Heart left ventricle (tissue), 16 donors: ENCODE data around the gene SEC24B. TPM values are rescaled to one million over a fixed set of nuclear protein-coding genes. Genes with fewer than 3 reads are reported as not detected.
A peak's percentile ranks its signal among the peaks of the same experiment; 100 is the strongest.

Source experiments
- ATAC-seq, 4 donors: fragments of 200-7000 bp; cut with Tn5 transposase; one replicate each; pipeline ENCODE4 v1.9.1; 2020 to 2022; ENCODE audit warnings: moderate library complexity in 4 of 4, mild to moderate bottlenecking in 3 of 4, moderate number of reproducible peaks in 1 of 4
- DNase-seq, 5 donors: peaks; one replicate each; pipeline ENCODE4 v3.0.0-alpha.2; 2020
- H3K27ac ChIP-seq, 12 donors: fragments of 200-600 bp; sonication (generic) in 4 of 12; one replicate each; pipeline versions ENCODE4 v1.5.0 to v1.8.0; 2016 to 2022; ENCODE audit warnings: mild to moderate bottlenecking in 2 of 12
- H3K27me3 ChIP-seq, 9 donors: fragments of 200-600 bp; sonication (generic) in 2 of 9; one replicate each; pipeline versions ENCODE4 v1.5.1 to v1.8.0; 2016 to 2022; ENCODE audit warnings: mild to moderate bottlenecking in 3 of 9
- H3K36me3 ChIP-seq, 9 donors: fragments of 200-600 bp; sonication (generic) in 2 of 9; one replicate each; pipeline versions ENCODE4 v1.5.0 to v1.8.0; 2018 to 2022; ENCODE audit warnings: mild to moderate bottlenecking in 2 of 9
- H3K4me1 ChIP-seq, 12 donors: fragments of 200-600 bp; sonication (generic) in 4 of 12; one replicate each; pipeline versions ENCODE4 v1.5.0 to v1.8.0; 2016 to 2022; ENCODE audit warnings: mild to moderate bottlenecking in 3 of 12
- H3K4me3 ChIP-seq, 12 donors: fragments of 200-600 bp; sonication (generic) in 4 of 12; one replicate each; pipeline versions ENCODE4 v1.5.0 to v1.8.0; 2017 to 2022; ENCODE audit warnings: mild to moderate bottlenecking in 9 of 12, moderate library complexity in 4 of 12
- H3K9me3 ChIP-seq, 12 donors: fragments of 200-600 bp; sonication (generic) in 4 of 12; one replicate each; pipeline versions ENCODE4 v1.5.0 to v1.8.0; 2016 to 2022; ENCODE audit warnings: mild to moderate bottlenecking in 1 of 12
- POLR2A ChIP-seq, 2 donors: fragments of 450-650 bp; IDR thresholded peaks; one replicate each; pipeline ENCODE4 v1.6.1; 2017; ENCODE audit warnings: antibody characterized with exemption in 2 of 2, mild to moderate bottlenecking in 2 of 2, moderate library complexity in 2 of 2
- WGBS, 4 donors: extraction: QIAGEN DNeasy Blood & Tissue Kit in 2 of 4; methylation state at CpG; one replicate each; pipeline versions ENCODE4 v1.1.5 to v1.1.7; 2013 to 2018; 5-methylcytosine and 5-hydroxymethylcytosine counted together
- intact Hi-C, 10 donors: fragments of 100-400 bp; cut with DNase I; formaldehyde crosslinking; loops; one replicate each; pipeline versions ENCODE4 v1.11.1 to v1.14.2; 2022
- polyA plus RNA-seq, 2 donors: library from polyadenylated mRNA; stranded (reverse); fragments of 200-250 nt; gene quantifications; one replicate each; pipeline ENCODE4 v1.2.3, GENCODE V29; 2013
- total RNA-seq, 9 donors: library from RNA; depleted of rRNA in 2 of 9; stranded (reverse); fragments of >200 nt in 2 of 9; fragmentation: NEBNext Ultra II Directional in 3 of 9; extraction: Animal tissue kit (Norgen Biotek cat#: 25700) in 3 of 9; gene quantifications; one replicate each; pipeline versions ENCODE4 v1.1.0 to v1.2.4, GENCODE V29; 2016 to 2023
- TF ChIP-seq, protein P1 (sequence below), 12 donors: fragments of 200-600 bp; sonication (generic) in 4 of 12; IDR thresholded peaks; one replicate each; pipeline versions ENCODE4 v1.5.0 to v1.8.0; 2018 to 2022; ENCODE audit warnings: antibody characterized with exemption in 12 of 12, mild to moderate bottlenecking in 5 of 12
- donor health status: ischemic (EF 13 %, LVEDD 7.1; RV severe dilation, severe dysfunction).
- donor health status: healthy with polysubstance abuse.
- donor health status: DM: no; HTN: yes; CAD: no.
- donor health status: DM: no; HTN: no; CAD: no.
- donor health status: ischemic (EF 25% LVEDD 6.9; RV normal size, moderate dysfunction).
- donor health status: ischemic (EF 25% LVEDD 5.7; RV mildly dilated, moderate dysfunction).
- donor health status: healthy.
- donor health status: DM: yes; HTN: yes; CAD: no.
- donor health status: ischemic (EF 35%, LVEDD 5.7; RV mildly dilated, moderate dysfunction).
- donor health status: nonischemic (EF 11% LVEDD 7.7; RV severe dilation, severe dysfunction).
- donor health status: DM: yes; HTN: yes; CAD: no.
- donor health status: PGD.
- donor health status: ischemic (EF 29% LVEDD 5.4; RV normal size, mild dysfunction).
- donor health status: nonischemic (EF 23%, LVEDD 6.1; RV moderate dilation, normal function).

Gene SEC24B
- total and polyA plus RNA-seq, 11 donors = 5.8 to 34.8 (median 25.2) TPM

DNA sequence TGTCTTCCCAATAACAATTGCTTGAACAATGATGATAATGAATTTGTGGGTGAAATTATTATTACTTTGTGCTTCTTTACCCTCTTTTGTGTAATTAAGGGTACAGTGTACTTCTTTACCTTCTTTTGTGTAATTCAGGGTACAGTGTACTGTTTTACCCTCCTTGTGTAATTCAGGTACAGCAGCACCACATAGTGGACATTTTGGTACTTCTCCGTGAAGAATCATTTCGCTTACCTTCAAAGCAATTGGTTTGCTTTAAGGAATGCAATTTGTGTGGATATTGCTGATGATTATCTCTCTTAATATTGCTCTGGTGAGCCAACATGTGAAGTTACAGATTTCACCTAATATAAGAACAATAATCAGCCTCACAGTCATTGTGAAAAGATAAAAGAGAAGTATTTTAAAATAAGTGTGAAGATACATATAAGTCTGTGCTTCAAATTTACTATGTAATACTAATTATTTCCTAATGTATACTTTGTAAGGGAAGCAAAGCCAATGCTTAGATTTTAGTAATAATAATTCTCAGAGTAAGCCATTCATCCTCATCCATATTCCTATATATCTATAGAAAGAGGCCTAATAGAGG is 27.2 kb upstream of the SEC24B start:
- Histone ChIP-seq H3K4me1 (peaks cover 0 to 3% (median 0%) of the 10 kb centered on the region in 12 donors), H3K27ac (no peak overlapping the region), H3K27me3 (no peaks in the 10 kb centered on the region), H3K9me3 (no peaks in the 10 kb centered on the region), H3K4me3 (no peak overlapping the region), H3K36me3 (no peaks in the 10 kb centered on the region)
- WGBS, 4 donors = 6 to 16% (median 9%) methylated on average over 2 of the region's 2 CpGs
- peak in 3 of 4 donors; percentile 64 to 77 (median 66) for ATAC-seq
- no peak for TF ChIP-seq POLR2A (IDR thresholded peaks at IDR 0.05)
- TF ChIP-seq, protein P1, sequence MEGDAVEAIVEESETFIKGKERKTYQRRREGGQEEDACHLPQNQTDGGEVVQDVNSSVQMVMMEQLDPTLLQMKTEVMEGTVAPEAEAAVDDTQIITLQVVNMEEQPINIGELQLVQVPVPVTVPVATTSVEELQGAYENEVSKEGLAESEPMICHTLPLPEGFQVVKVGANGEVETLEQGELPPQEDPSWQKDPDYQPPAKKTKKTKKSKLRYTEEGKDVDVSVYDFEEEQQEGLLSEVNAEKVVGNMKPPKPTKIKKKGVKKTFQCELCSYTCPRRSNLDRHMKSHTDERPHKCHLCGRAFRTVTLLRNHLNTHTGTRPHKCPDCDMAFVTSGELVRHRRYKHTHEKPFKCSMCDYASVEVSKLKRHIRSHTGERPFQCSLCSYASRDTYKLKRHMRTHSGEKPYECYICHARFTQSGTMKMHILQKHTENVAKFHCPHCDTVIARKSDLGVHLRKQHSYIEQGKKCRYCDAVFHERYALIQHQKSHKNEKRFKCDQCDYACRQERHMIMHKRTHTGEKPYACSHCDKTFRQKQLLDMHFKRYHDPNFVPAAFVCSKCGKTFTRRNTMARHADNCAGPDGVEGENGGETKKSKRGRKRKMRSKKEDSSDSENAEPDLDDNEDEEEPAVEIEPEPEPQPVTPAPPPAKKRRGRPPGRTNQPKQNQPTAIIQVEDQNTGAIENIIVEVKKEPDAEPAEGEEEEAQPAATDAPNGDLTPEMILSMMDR (IDR thresholded peaks at IDR 0.05) = peak; percentile 58 to 78 (median 66)
- intact Hi-C loops = loop anchor here (2.0 to 10.0 kb wide), 7 partner anchors 434 to 722 kb away; no protein-coding TSS in a partner anchor
- no peak for DNase-seq

DNA sequence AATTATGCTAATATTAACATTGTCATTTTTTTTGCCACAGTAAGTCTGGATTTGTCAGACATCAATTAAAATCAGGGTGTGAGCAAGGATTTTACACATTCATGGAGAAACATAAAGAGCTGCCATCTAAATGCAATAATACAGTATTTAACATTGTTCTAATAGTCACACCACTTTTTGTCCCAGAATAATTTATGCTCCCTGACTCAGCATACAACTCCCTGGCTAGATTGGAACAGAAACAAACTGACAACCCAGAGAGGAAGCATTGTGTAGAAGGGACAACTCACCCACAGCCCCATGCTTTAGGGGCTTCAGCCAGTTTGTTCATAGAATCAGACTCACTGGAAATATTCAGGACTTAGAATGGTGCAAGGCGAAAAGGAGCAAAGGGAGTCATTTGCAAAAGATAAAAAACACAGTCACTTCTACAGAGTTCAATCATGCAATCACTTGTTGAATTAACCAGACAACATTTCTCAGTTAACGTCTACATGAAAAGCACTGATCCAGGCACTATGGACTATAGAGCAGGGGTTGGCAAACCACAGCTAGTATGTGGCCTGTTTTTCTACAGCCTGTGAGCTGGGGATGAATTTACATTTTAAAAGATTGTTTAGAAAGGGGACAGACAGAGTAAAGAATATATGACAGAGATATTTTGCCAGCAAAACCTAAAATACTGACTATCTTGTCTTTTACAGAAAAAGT is 26.4 kb upstream of the SEC24B start:
- WGBS, 4 donors = 80 to 93% (median 92%) methylated on average over 2 of the region's 2 CpGs
- H3K27me3 ChIP-seq = no peaks in the 10 kb centered on the region
- no peak overlapping the region for H3K4me3 ChIP-seq
- no peak overlapping the region for H3K27ac ChIP-seq
- peaks cover 0 to 10% (median 3%) of the 10 kb centered on the region in 12 donors for H3K4me1 ChIP-seq
- H3K9me3 ChIP-seq = no peaks in the 10 kb centered on the region
- no peak for TF ChIP-seq POLR2A (IDR thresholded peaks at IDR 0.05)
- TF ChIP-seq, protein P1 (IDR thresholded peaks at IDR 0.05) = no peak
- H3K36me3 ChIP-seq = no peaks in the 10 kb centered on the region
- intact Hi-C loops = loop anchor here (1.0 to 10.0 kb wide), 8 partner anchors 435 to 722 kb away; no protein-coding TSS in a partner anchor
- no peak for ATAC-seq
- no peak for DNase-seq

DNA sequence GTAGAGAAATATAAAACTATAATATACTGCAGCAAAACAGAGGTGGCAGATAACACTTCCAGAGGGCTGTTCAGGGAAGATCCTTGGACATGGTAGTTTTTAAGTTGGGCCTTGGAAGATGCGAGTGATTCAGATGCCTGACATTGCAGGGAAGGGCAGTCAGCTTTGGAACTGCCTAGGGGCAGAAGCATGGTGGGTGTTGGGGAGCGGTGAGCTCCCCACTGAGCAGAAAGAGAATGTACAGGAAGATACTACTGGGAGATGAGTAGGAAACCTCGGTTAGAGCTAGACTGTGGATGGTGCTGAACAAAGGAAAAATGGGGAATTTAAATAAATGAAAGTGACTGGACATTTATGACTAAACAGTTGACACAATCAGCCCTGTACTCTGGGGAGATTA is 24.9 kb upstream of the SEC24B start:
- TF ChIP-seq POLR2A (IDR thresholded peaks at IDR 0.05) = no peak
- TF ChIP-seq, protein P1 (IDR thresholded peaks at IDR 0.05) = no peak
- DNase-seq (no peak), ATAC-seq (no peak)
- no peaks in the 10 kb centered on the region for H3K27me3 ChIP-seq
- intact Hi-C loops = loop anchor here in 5 of 10 donors (5.0 to 10.0 kb wide), 5 partner anchors 436 to 724 kb away; no protein-coding TSS in a partner anchor
- 84 to 87% (median 86%) methylated on average over 3 of the region's 3 CpGs for WGBS, 4 donors
- H3K9me3 ChIP-seq = no peaks in the 10 kb centered on the region
- no peak overlapping the region for H3K27ac ChIP-seq
- no peak overlapping the region for H3K4me3 ChIP-seq
- H3K36me3 ChIP-seq = no peaks in the 10 kb centered on the region
- peaks cover 0 to 14% (median 5%) of the 10 kb centered on the region in 12 donors for H3K4me1 ChIP-seq

DNA sequence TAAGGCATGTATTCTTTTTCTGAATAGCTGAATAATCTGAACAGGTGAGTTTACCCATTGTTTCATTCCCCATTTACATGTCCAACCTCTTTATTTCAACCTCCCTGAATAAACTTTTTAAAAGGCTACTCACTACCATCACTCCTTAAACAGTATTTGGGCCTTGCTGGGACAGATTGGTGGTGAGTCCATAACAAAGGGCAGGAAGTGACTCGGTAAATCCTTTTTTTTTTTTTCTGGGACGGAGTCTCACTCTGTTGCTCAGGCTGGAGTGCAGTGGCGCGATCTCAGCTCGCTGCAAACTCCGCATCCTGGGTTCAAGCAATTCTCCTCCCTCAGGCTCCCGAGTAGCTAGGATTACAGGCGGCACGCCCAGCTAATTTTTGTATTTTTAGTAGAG is 23.4 kb upstream of the SEC24B start:
- DNase-seq = no peak
- Histone ChIP-seq H3K27me3 (no peaks in the 10 kb centered on the region), H3K27ac (no peak overlapping the region), H3K9me3 (no peaks in the 10 kb centered on the region), H3K4me1 (peaks cover 0 to 14% (median 5%) of the 10 kb centered on the region in 12 donors), H3K4me3 (no peak overlapping the region), H3K36me3 (no peaks in the 10 kb centered on the region)
- TF ChIP-seq, protein P1 (IDR thresholded peaks at IDR 0.05) = no peak
- no peak for TF ChIP-seq POLR2A (IDR thresholded peaks at IDR 0.05)
- ATAC-seq = no peak
- intact Hi-C loops = no loop called here
- 91 to 96% (median 93%) methylated on average over 9 of the region's 9 CpGs for WGBS, 4 donors
